Measurements from ENCODE around the gene MYLK4.

Gene MYLK4

DNA sequence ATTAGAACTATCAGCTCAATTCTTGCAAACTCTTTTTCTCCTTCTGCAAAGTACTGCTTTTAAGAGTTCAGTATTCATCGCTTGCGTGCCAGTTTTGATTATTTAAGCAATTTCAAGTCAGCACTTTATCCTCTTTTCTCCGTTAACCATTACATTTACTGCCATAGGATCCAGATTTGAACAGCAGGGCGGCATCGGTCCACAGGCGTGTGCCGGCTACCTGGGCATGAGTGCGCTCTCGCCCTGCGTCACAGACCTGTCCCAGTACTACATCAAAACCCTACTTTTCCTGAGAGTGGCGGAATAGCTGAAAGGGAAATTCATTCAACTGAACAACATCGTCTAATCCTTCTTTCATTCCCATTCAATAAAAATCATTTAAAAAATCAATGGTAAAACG lies 53.4 kb downstream of the MYLK4 start:
- TF ChIP-seq, protein P1, sequence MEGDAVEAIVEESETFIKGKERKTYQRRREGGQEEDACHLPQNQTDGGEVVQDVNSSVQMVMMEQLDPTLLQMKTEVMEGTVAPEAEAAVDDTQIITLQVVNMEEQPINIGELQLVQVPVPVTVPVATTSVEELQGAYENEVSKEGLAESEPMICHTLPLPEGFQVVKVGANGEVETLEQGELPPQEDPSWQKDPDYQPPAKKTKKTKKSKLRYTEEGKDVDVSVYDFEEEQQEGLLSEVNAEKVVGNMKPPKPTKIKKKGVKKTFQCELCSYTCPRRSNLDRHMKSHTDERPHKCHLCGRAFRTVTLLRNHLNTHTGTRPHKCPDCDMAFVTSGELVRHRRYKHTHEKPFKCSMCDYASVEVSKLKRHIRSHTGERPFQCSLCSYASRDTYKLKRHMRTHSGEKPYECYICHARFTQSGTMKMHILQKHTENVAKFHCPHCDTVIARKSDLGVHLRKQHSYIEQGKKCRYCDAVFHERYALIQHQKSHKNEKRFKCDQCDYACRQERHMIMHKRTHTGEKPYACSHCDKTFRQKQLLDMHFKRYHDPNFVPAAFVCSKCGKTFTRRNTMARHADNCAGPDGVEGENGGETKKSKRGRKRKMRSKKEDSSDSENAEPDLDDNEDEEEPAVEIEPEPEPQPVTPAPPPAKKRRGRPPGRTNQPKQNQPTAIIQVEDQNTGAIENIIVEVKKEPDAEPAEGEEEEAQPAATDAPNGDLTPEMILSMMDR (IDR thresholded peaks at IDR 0.05; ENCODE audit: low read depth, low read length) = no peak
- DNase-seq = no peak
- H3K36me3 ChIP-seq = no peaks in the 10 kb centered on the region
- no peak overlapping the region for H3K27ac ChIP-seq
- H3K9me3 ChIP-seq (ENCODE audit: severe bottlenecking) = no peaks in the 10 kb centered on the region
- peaks cover 33% of the 10 kb centered on the region for H3K27me3 ChIP-seq (ENCODE audit: insufficient read depth, low read depth, severe bottlenecking)
- H3K4me3 ChIP-seq (ENCODE audit: low read depth, low read length) = no peak overlapping the region

DNA sequence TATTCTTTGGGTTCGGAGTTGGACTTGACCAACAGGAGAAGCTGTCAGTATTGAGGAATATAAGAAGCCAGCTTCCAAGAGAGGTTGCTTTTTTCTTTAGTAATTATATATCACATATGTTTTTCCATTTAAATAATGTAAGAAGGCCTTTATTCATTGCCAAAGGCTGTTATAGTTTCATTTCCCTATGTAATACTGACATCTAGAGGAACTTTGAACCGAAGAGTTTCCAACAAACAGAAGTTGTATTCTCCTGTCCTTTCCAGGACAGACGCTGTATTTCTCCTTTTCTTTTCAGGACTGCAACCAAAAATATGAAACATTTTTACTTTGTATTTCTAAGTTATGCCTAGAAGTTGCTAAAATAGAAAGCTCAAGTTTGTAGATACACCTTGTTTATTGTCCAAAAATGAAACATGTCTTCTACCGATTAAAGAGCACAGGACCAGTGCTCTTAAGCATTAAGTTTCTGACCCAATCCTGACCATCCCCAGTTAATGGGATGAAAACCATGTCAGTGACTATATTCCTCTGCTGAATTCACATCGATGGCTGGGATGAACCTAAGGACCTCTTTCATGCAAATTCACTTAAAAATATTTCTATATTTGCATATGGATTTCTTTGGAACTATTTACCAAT lies 55.1 kb downstream of the MYLK4 start:
- H3K27ac ChIP-seq = no peak overlapping the region
- no peak for DNase-seq
- H3K4me3 ChIP-seq (ENCODE audit: low read depth, low read length) = no peak overlapping the region
- H3K36me3 ChIP-seq = no peaks in the 10 kb centered on the region
- H3K27me3 ChIP-seq (ENCODE audit: insufficient read depth, low read depth, severe bottlenecking) = peaks cover 26% of the 10 kb centered on the region
- H3K9me3 ChIP-seq (ENCODE audit: severe bottlenecking) = no peaks in the 10 kb centered on the region
- TF ChIP-seq, protein P1 (IDR thresholded peaks at IDR 0.05; ENCODE audit: low read depth, low read length) = peak; percentile 19; the same call in 1 of the 2 replicates

DNA sequence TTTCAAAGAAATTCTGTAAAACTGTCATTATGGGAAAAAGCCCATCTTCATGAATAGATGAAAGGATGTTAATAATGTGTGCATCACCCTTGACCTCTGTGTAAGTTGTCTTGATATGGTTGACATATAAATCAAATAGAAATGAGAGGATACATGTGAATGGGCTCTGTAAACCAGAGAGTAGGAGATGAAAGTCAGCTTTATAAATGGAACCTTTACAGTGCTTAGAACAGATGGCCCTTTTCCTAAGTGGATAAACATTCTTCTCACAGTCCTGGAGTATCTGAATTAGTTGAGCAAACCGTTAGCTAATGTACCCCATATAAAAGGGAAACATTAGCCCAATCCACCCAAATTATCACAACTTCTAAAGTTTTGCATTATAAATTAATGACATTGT lies 57.5 kb downstream of the MYLK4 start:
- Histone ChIP-seq H3K4me3 (ENCODE audit: low read depth, low read length) (no peak overlapping the region), H3K36me3 (no peaks in the 10 kb centered on the region), H3K27ac (no peak overlapping the region), H3K27me3 (ENCODE audit: insufficient read depth, low read depth, severe bottlenecking) (peaks cover 23% of the 10 kb centered on the region), H3K9me3 (ENCODE audit: severe bottlenecking) (no peaks in the 10 kb centered on the region)
- no peak for DNase-seq
- TF ChIP-seq, protein P1 (IDR thresholded peaks at IDR 0.05; ENCODE audit: low read depth, low read length) = no peak

DNA sequence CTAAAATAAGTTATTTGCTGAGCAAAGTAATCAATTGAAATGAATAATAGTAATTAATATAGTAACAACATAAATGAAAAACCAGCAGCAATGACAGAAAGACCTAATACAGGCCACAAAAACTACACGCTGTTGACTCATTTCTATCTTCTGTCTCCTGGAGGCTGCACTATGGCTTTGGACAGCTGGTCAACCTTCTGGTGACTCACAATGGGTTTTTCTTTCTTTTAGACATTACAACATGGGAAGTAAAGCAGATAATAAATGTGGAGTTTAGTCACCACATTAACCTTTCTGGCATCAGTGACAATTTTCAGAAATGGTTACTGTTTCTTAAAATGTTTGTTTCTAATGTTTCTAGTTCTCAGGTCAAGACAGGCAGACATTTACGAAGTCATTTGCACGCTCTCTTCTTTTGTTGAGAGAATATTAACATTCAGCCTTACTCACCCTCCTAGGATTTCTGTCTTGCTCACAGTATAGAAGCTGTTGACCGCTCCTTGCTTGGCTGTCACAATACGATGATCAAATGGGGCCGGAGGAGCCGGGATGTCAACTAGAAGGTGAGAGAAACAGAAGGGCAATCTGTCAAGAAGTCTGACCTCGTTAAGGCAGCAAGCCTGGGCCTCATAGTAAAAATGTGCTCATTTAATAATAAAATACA lies 62.2 kb downstream of the MYLK4 start:
- Histone ChIP-seq H3K27me3 (ENCODE audit: insufficient read depth, low read depth, severe bottlenecking) (peaks cover 12% of the 10 kb centered on the region), H3K27ac (no peak overlapping the region), H3K4me3 (ENCODE audit: low read depth, low read length) (no peak overlapping the region), H3K9me3 (ENCODE audit: severe bottlenecking) (no peaks in the 10 kb centered on the region), H3K36me3 (no peaks in the 10 kb centered on the region)
- TF ChIP-seq, protein P1 (IDR thresholded peaks at IDR 0.05; ENCODE audit: low read depth, low read length) = no peak
- no peak for DNase-seq

DNA sequence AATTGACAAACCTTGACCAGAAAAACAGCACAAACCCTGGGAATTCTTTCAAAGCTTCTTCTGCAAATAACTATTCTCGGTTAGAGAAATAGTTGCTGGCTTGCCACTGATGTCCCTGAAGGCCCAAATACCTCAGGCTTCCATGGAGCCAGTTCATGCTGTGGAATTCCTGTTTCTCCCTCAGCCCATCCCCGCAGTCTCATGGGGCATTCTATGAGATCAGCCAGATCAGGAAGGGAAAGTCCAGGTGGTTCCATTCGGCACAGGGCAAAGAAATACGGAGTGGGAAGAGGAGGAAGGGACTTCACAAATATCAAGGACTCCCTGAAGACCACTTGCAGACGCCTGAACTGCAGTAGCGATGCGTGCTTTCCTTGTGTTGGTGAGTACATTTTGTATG lies 63.3 kb downstream of the MYLK4 start:
- no peak for DNase-seq
- TF ChIP-seq, protein P1 (IDR thresholded peaks at IDR 0.05; ENCODE audit: low read depth, low read length) = no peak
- Histone ChIP-seq H3K9me3 (ENCODE audit: severe bottlenecking) (no peaks in the 10 kb centered on the region), H3K27me3 (ENCODE audit: insufficient read depth, low read depth, severe bottlenecking) (peaks cover 15% of the 10 kb centered on the region), H3K36me3 (no peaks in the 10 kb centered on the region), H3K4me3 (ENCODE audit: low read depth, low read length) (no peak overlapping the region), H3K27ac (no peak overlapping the region)
